Measurements from ENCODE around the gene TGFBR2. TPM values are rescaled to one million over a fixed set of nuclear protein-coding genes. Genes with fewer than 3 reads are reported as not detected.

TGFBR2 gene
- total RNA-seq, 1 experiment from 2014 or later, result 48.2 TPM

- ATAC-seq, result no peak
- H3K4me2 ChIP-seq (ENCODE audit: low read length), result no peak overlapping the region
- ChIA-PET POLR2A (ENCODE audit: unreplicated experiment) (no interaction called here), CTCF (interaction anchor here (0.6 kb wide), 1 partner anchor 561 kb away, joined by 3 read pairs; no protein-coding TSS in a partner anchor)
- H2AFZ ChIP-seq (ENCODE audit: low read length), result no peak overlapping the region
- H3K4me3 ChIP-seq (ENCODE audit: low read length), result no peak overlapping the region
- peaks cover 40% of the 10 kb centered on the region for H3K36me3 ChIP-seq (ENCODE audit: low read depth, low read length)
- H3K9me2 ChIP-seq (replicated peaks; ENCODE audit: low read length), result no peaks in the 10 kb centered on the region
- H3K9ac ChIP-seq (ENCODE audit: low read length), result no peak overlapping the region
- no TSS peak for BruUV-seq (replicated peaks)
- H3K9me3 ChIP-seq (ENCODE audit: low read length), result no peaks in the 10 kb centered on the region
- intact Hi-C loops (cut with micrococcal nuclease), result loop anchor here (10.0 kb wide), 1 partner anchor 681 kb away; no protein-coding TSS in a partner anchor
- H3K27me3 ChIP-seq (ENCODE audit: low read length), result no peaks in the 10 kb centered on the region
- H3K79me2 ChIP-seq (ENCODE audit: low read length), result peaks cover 6% of the 10 kb centered on the region
- H3K4me1 ChIP-seq (ENCODE audit: insufficient read depth, low read length), result peaks cover 16% of the 10 kb centered on the region
- no peak for DNase-seq
- no peaks in the 10 kb centered on the region for H3F3A ChIP-seq (ENCODE audit: low read length, unreplicated experiment)
- no peak overlapping the region for H3K27ac ChIP-seq (ENCODE audit: low read length)
- H4K20me1 ChIP-seq (ENCODE audit: low read length), result no peaks in the 10 kb centered on the region
- TF ChIP-seq EZH2phosphoT487 (IDR thresholded peaks at IDR 0.05; ENCODE audit: borderline replicate concordance, low read length) (no peak), CTCF (conservative IDR thresholded peaks at IDR 0.05; ENCODE audit: low read depth, low read length) (no peak), EZH2 (IDR thresholded peaks at IDR 0.05; ENCODE audit: low read length, unreplicated experiment) (no peak)
Observed at GRCh38 chr3:30695302-30696061, 89.1 kb downstream of the TGFBR2 start.

- POLR2A ChIA-PET (ENCODE audit: unreplicated experiment), result no interaction called here
- no peak overlapping the region for H3K9ac ChIP-seq (ENCODE audit: low read length)
- no peak overlapping the region for H3K4me3 ChIP-seq (ENCODE audit: low read length)
- H3K4me2 ChIP-seq (ENCODE audit: low read length), result no peak overlapping the region
- H3K27me3 ChIP-seq (ENCODE audit: low read length), result no peaks in the 10 kb centered on the region
- intact Hi-C loops (cut with micrococcal nuclease), result loop anchor here (10.0 kb wide), 1 partner anchor 682 kb away; no protein-coding TSS in a partner anchor
- CTCF ChIA-PET, result interaction anchor here (1.0 to 1.1 kb wide), 3 partner anchors 497 to 654 kb away, joined by 3 to 4 read pairs (median 4); no protein-coding TSS in a partner anchor
- no peaks in the 10 kb centered on the region for H3K9me3 ChIP-seq (ENCODE audit: low read length)
- ATAC-seq (no peak), DNase-seq (no peak)
- no peak overlapping the region for H2AFZ ChIP-seq (ENCODE audit: low read length)
- no TSS peak for BruUV-seq (replicated peaks)
- H3K4me1 ChIP-seq (ENCODE audit: insufficient read depth, low read length), result peaks cover 16% of the 10 kb centered on the region
- TF ChIP-seq EZH2phosphoT487 (IDR thresholded peaks at IDR 0.05; ENCODE audit: borderline replicate concordance, low read length) (no peak), CTCF (conservative IDR thresholded peaks at IDR 0.05; ENCODE audit: low read depth, low read length) (no peak), EZH2 (IDR thresholded peaks at IDR 0.05; ENCODE audit: low read length, unreplicated experiment) (no peak)
- no peaks in the 10 kb centered on the region for H4K20me1 ChIP-seq (ENCODE audit: low read length)
- H3K27ac ChIP-seq (ENCODE audit: low read length), result no peak overlapping the region
- no peaks in the 10 kb centered on the region for H3K9me2 ChIP-seq (replicated peaks; ENCODE audit: low read length)
- no peaks in the 10 kb centered on the region for H3F3A ChIP-seq (ENCODE audit: low read length, unreplicated experiment)
- H3K79me2 ChIP-seq (ENCODE audit: low read length), result no peaks in the 10 kb centered on the region
- H3K36me3 ChIP-seq (ENCODE audit: low read depth, low read length), result peaks cover 33% of the 10 kb centered on the region
Observed at GRCh38 chr3:30696403-30696819, 90.0 kb downstream of the TGFBR2 start.

- no peaks in the 10 kb centered on the region for H3K27me3 ChIP-seq (ENCODE audit: low read length)
- H3K9me3 ChIP-seq (ENCODE audit: low read length), result no peaks in the 10 kb centered on the region
- H3K4me2 ChIP-seq (ENCODE audit: low read length), result no peak overlapping the region
- TF ChIP-seq EZH2 (IDR thresholded peaks at IDR 0.05; ENCODE audit: low read length, unreplicated experiment), result no peak
- TF ChIP-seq EZH2phosphoT487 (IDR thresholded peaks at IDR 0.05; ENCODE audit: borderline replicate concordance, low read length), result no peak
- TF ChIP-seq CTCF (conservative IDR thresholded peaks at IDR 0.05; ENCODE audit: low read depth, low read length), result no peak
- no peak for ATAC-seq
- CTCF ChIA-PET, result interaction anchor here (1.0 to 1.1 kb wide), 3 partner anchors 498 to 654 kb away, joined by 3 to 4 read pairs (median 4); no protein-coding TSS in a partner anchor
- peaks cover 16% of the 10 kb centered on the region for H3K4me1 ChIP-seq (ENCODE audit: insufficient read depth, low read length)
- H3K9ac ChIP-seq (ENCODE audit: low read length), result no peak overlapping the region
- intact Hi-C loops (cut with micrococcal nuclease), result loop anchor here (10.0 kb wide), 1 partner anchor 682 kb away; no protein-coding TSS in a partner anchor
- H3F3A ChIP-seq (ENCODE audit: low read length, unreplicated experiment), result no peaks in the 10 kb centered on the region
- no peaks in the 10 kb centered on the region for H3K9me2 ChIP-seq (replicated peaks; ENCODE audit: low read length)
- no TSS peak for BruUV-seq (replicated peaks)
- no peak overlapping the region for H2AFZ ChIP-seq (ENCODE audit: low read length)
- H3K4me3 ChIP-seq (ENCODE audit: low read length), result no peak overlapping the region
- DNase-seq, result no peak
- no peaks in the 10 kb centered on the region for H3K79me2 ChIP-seq (ENCODE audit: low read length)
- H4K20me1 ChIP-seq (ENCODE audit: low read length), result no peaks in the 10 kb centered on the region
- POLR2A ChIA-PET (ENCODE audit: unreplicated experiment), result no interaction called here
- peaks cover 33% of the 10 kb centered on the region for H3K36me3 ChIP-seq (ENCODE audit: low read depth, low read length)
- H3K27ac ChIP-seq (ENCODE audit: low read length), result no peak overlapping the region
Observed at GRCh38 chr3:30696896-30697295, 90.5 kb downstream of the TGFBR2 start.

Measured in PC-3 (cell line).